Upper lobe of left lung (tissue), 6 donors: Measurements from ENCODE around the gene ZNF527. TPM values are rescaled to one million over a fixed set of nuclear protein-coding genes. Genes with fewer than 3 reads are reported as not detected.

Source experiments
- ATAC-seq, 2 donors: fragments of 200-7000 bp; cut with Tn5 transposase; one replicate each; pipeline ENCODE4 v1.9.1; 2022; ENCODE audit warnings: mild to moderate bottlenecking in 2 of 2, moderate library complexity in 2 of 2; ENCODE audit not compliant: low FRiP score in 2 of 2
- DNase-seq, 2 donors: peaks; one replicate each; pipeline ENCODE4 v3.0.0-alpha.2; 2019 to 2020
- H3K27ac ChIP-seq, 4 donors: fragments of 200-600 bp; sonication (generic); one replicate each; pipeline ENCODE4 v1.5.1; 2016 to 2019
- H3K27me3 ChIP-seq, 4 donors: fragments of 200-600 bp; sonication (generic); one replicate each; pipeline ENCODE4 v1.5.1; 2017 to 2019
- H3K36me3 ChIP-seq, 4 donors: fragments of 200-600 bp; sonication (generic); one replicate each; pipeline ENCODE4 v1.5.1; 2016 to 2019
- H3K4me1 ChIP-seq, 4 donors: fragments of 200-600 bp; sonication (generic); one replicate each; pipeline ENCODE4 v1.5.1; 2018 to 2019
- H3K4me3 ChIP-seq, 4 donors: fragments of 200-600 bp; sonication (generic); one replicate each; pipeline ENCODE4 v1.5.1; 2017 to 2019; ENCODE audit warnings: mild to moderate bottlenecking in 2 of 4, moderate library complexity in 1 of 4
- H3K9me3 ChIP-seq, 4 donors: fragments of 200-600 bp; sonication (generic); one replicate each; pipeline ENCODE4 v1.5.1; 2018 to 2019
- CTCF ChIP-seq, 6 experiments: fragments of 450-650 bp in 4 of 6; fragments of 200-600 bp in 2 of 6; sonication (generic) in 2 of 6; IDR thresholded peaks; one replicate each; pipeline ENCODE4 v1.5.1; 2016 to 2019; ENCODE audit warnings: antibody characterized with exemption in 6 of 6
- EP300 ChIP-seq, 4 donors: sonication (generic); formaldehyde crosslinking; IDR thresholded peaks; one replicate each; pipeline ENCODE4 v1.5.1; 2017; ENCODE audit warnings: antibody characterized with exemption in 4 of 4, control low read depth in 2 of 4
- POLR2A ChIP-seq, 4 donors: fragments of 450-650 bp; IDR thresholded peaks; one replicate each; pipeline ENCODE4 v1.5.1; 2016 to 2017; ENCODE audit warnings: antibody characterized with exemption in 4 of 4, mild to moderate bottlenecking in 2 of 4
- POLR2AphosphoS5 ChIP-seq, 2 donors: sonication (generic); formaldehyde crosslinking; IDR thresholded peaks; one replicate each; pipeline ENCODE4 v1.5.1; 2017; ENCODE audit warnings: antibody characterized with exemption in 2 of 2
- WGBS, 2 donors: methylation state at CpG; one replicate each; pipeline ENCODE4 v1.1.5; 2017 to 2018; 5-methylcytosine and 5-hydroxymethylcytosine counted together
- total RNA-seq, 6 donors: library from RNA; depleted of rRNA in 4 of 6; stranded (reverse); fragments of >200 nt in 4 of 6; gene quantifications; one replicate each; pipeline versions ENCODE4 v1.1.0 to v1.2.1, GENCODE V29; 2016 to 2021
- donor health status: DM: no; HTN: no; CAD: no; lungs with moderate emphysema.
- donor health status: DM: no; HTN: yes; CAD: no; lungs with severe emphysema.

ZNF527 gene
- total RNA-seq: 1 to 10 TPM; 2.1 to 8.9 (median 3.5) TPM

- Histone ChIP-seq H3K27me3 (no peaks in the 10 kb centered on the region), H3K27ac (peak within 1 kb of the TSS; percentile 71 to 91 (median 86)), H3K36me3 (peaks cover 0 to 23% (median 14%) of the 10 kb centered on the region in 4 donors), H3K4me1 (peaks cover 5 to 16% (median 10%) of the 10 kb centered on the region in 4 donors), H3K4me3 (peak within 1 kb of the TSS; percentile 49 to 72 (median 65)), H3K9me3 (peaks cover 0 to 24% (median 14%) of the 10 kb centered on the region in 4 donors)
- TF ChIP-seq EP300 (IDR thresholded peaks at IDR 0.05) (peak in 1 of 4 donors; percentile 31), CTCF (IDR thresholded peaks at IDR 0.05) (peak in 4 of 6 experiments; percentile 4 to 29 (median 24)), POLR2A (IDR thresholded peaks at IDR 0.05) (peak in 3 of 4 donors; percentile 20 to 85 (median 72)), POLR2AphosphoS5 (IDR thresholded peaks at IDR 0.05) (peak; percentile 69 to 94)
- WGBS, 2 donors: 3 to 6% methylated on average over 10 to 22 of the region's 58 CpGs
- DNase-seq: peak; percentile 97 to 98
- peak; percentile 99 to 100 for ATAC-seq
These were observed at the start of gene ZNF527 for GRCh38 chr19:37370880-37371661. Gene ZNF527, plus strand, starts transcription at chr19:37371099. Its CDS starts 3,100 bp downstream, at chr19:37374199.

- Histone ChIP-seq H3K4me3 (no peak overlapping the region), H3K4me1 (peaks cover 0 to 11% (median 10%) of the 10 kb centered on the region in 4 donors), H3K9me3 (peaks cover 0 to 2% (median 0%) of the 10 kb centered on the region in 4 donors), H3K27ac (no peak overlapping the region), H3K36me3 (peaks cover 13 to 59% (median 38%) of the 10 kb centered on the region in 4 donors), H3K27me3 (no peaks in the 10 kb centered on the region)
- WGBS, 2 donors: 86 to 94% methylated on average over 1 of the region's 1 CpG
- DNase-seq (no peak), ATAC-seq (no peak)
- no peak for TF ChIP-seq CTCF (IDR thresholded peaks at IDR 0.05)
- no peak for TF ChIP-seq EP300 (IDR thresholded peaks at IDR 0.05)
- no peak for TF ChIP-seq POLR2AphosphoS5 (IDR thresholded peaks at IDR 0.05)
- no peak for TF ChIP-seq POLR2A (IDR thresholded peaks at IDR 0.05)
These were observed 41.2 kb upstream of the ZNF527 start for GRCh38 chr19:37329686-37330085.

- DNase-seq (no peak), ATAC-seq (no peak)
- H3K27ac ChIP-seq: peak overlapping the region in 1 of 4 donors; percentile 14
- no peak for TF ChIP-seq CTCF (IDR thresholded peaks at IDR 0.05)
- no peak for TF ChIP-seq EP300 (IDR thresholded peaks at IDR 0.05)
- no peak for TF ChIP-seq POLR2AphosphoS5 (IDR thresholded peaks at IDR 0.05)
- no peak for TF ChIP-seq POLR2A (IDR thresholded peaks at IDR 0.05)
- peaks cover 0 to 8% (median 1%) of the 10 kb centered on the region in 4 donors for H3K9me3 ChIP-seq
- H3K27me3 ChIP-seq: no peaks in the 10 kb centered on the region
- H3K4me3 ChIP-seq: no peak overlapping the region
- peaks cover 0 to 27% (median 21%) of the 10 kb centered on the region in 4 donors for H3K36me3 ChIP-seq
- H3K4me1 ChIP-seq: peaks cover 9 to 26% (median 17%) of the 10 kb centered on the region in 4 donors
These were observed 38.1 kb upstream of the ZNF527 start for GRCh38 chr19:37332839-37333238.

GRCh38 chr19:37333457-37333856 lies 37.4 kb upstream of the ZNF527 start:
- TF ChIP-seq POLR2A (IDR thresholded peaks at IDR 0.05): no peak
- TF ChIP-seq EP300 (IDR thresholded peaks at IDR 0.05): no peak
- no peak for TF ChIP-seq CTCF (IDR thresholded peaks at IDR 0.05)
- TF ChIP-seq POLR2AphosphoS5 (IDR thresholded peaks at IDR 0.05): no peak
- ATAC-seq (no peak), DNase-seq (no peak)
- peaks cover 0 to 8% (median 3%) of the 10 kb centered on the region in 4 donors for H3K9me3 ChIP-seq
- no peak overlapping the region for H3K4me3 ChIP-seq
- peak overlapping the region in 1 of 4 donors; percentile 88 for H3K27ac ChIP-seq
- 39 to 57% methylated on average over 1 of the region's 1 CpG for WGBS, 2 donors
- peaks cover 0 to 21% (median 17%) of the 10 kb centered on the region in 4 donors for H3K36me3 ChIP-seq
- peaks cover 9 to 30% (median 17%) of the 10 kb centered on the region in 4 donors for H3K4me1 ChIP-seq
- no peaks in the 10 kb centered on the region for H3K27me3 ChIP-seq
